ENCODE results near the gene MTARC1. TPM values are rescaled to one million over a fixed set of nuclear protein-coding genes. Genes with fewer than 3 reads are reported as not detected.

The MTARC1 gene
- total RNA-seq, 1 experiment from 2014 or later = 48.5 TPM

DNA sequence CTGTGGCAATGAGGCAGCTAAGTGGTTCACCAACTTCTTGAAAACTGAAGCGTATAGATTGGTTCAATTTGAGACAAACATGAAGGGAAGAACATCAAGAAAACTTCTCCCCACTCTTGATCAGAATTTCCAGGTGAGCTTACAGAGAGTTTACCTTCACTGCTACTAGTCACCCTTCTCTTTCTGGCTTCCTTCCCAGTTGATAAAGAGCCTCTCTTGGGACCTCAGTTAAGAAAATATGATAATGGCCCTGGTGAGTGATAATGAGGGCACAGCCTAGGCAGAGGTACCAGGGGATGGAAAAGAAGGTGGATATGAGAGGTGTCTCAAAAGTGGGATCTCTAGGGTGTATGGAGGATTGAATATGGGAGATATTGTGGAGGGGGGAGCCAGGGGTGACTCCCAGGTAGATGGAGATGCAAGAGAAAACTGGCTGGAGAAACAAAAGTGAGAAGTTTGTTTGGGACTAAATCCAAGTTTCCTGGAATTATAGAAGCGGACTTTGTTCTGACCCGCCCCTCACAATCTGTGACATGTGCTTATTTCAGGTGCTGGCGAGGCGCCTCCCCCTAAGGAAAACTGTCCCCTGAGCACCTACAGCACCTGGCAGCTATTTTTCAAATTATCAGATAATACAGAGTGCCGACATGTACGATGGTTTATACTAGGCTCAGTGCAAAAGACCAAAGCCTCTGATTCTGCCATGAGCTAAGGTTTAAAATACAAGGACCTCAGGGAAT is 24.9 kb upstream of the MTARC1 start:
- H3K79me2 ChIP-seq (ENCODE audit: low read length) = no peaks in the 10 kb centered on the region
- no peaks in the 10 kb centered on the region for H3K9me3 ChIP-seq (ENCODE audit: low read length)
- no peak overlapping the region for H3K9ac ChIP-seq (ENCODE audit: low read length)
- H3K36me3 ChIP-seq (ENCODE audit: low read depth, low read length) = peaks cover 8% of the 10 kb centered on the region; the same call in 1 of the 2 replicates
- intact Hi-C loops (cut with micrococcal nuclease) = no loop called here
- no peaks in the 10 kb centered on the region for H3K9me2 ChIP-seq (replicated peaks; ENCODE audit: low read length)
- H3F3A ChIP-seq (ENCODE audit: low read length, unreplicated experiment) = no peaks in the 10 kb centered on the region
- no peaks in the 10 kb centered on the region for H4K20me1 ChIP-seq (ENCODE audit: low read length)
- POLR2A ChIA-PET (ENCODE audit: unreplicated experiment) = interaction anchor here (0.5 kb wide), 1 partner anchor 11 kb away, joined by 3 read pairs; no protein-coding TSS in a partner anchor
- H3K27me3 ChIP-seq (ENCODE audit: low read length) = no peaks in the 10 kb centered on the region
- no peak for DNase-seq
- no TSS peak for BruUV-seq (replicated peaks)
- H3K27ac ChIP-seq (ENCODE audit: low read length) = no peak overlapping the region
- TF ChIP-seq CTCF (conservative IDR thresholded peaks at IDR 0.05; ENCODE audit: low read depth, low read length) = no peak
- no peak for TF ChIP-seq EZH2 (IDR thresholded peaks at IDR 0.05; ENCODE audit: low read length, unreplicated experiment)
- TF ChIP-seq EZH2phosphoT487 (IDR thresholded peaks at IDR 0.05; ENCODE audit: borderline replicate concordance, low read length) = no peak
- CTCF ChIA-PET = no interaction called here
- no peak for ATAC-seq
- no peak overlapping the region for H2AFZ ChIP-seq (ENCODE audit: low read length)
- no peak overlapping the region for H3K4me3 ChIP-seq (ENCODE audit: low read length)
- H3K4me1 ChIP-seq (ENCODE audit: insufficient read depth, low read length) = no peaks in the 10 kb centered on the region
- no peak overlapping the region for H3K4me2 ChIP-seq (ENCODE audit: low read length)

DNA sequence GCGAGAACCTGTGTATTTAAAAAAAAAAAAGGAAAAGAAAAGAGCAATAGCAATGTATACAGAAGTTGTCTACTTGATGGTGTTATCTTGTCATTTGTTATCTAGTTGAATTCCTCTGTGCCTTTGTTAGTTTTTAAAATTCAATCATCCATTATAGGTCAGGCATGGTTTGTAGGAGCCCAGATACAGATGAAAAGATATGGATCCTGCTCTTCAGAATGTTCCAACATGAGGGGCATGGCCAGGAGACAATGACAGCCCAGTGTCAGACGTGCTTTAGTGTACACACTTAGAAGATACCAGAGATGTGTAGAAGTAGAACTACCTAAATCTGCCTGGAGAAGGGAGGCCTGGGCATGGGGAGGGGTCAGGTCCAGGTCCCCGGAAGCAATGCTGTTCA is 22.0 kb upstream of the MTARC1 start:
- CTCF ChIA-PET = no interaction called here
- TF ChIP-seq EZH2 (IDR thresholded peaks at IDR 0.05; ENCODE audit: low read length, unreplicated experiment) (no peak), EZH2phosphoT487 (IDR thresholded peaks at IDR 0.05; ENCODE audit: borderline replicate concordance, low read length) (no peak), CTCF (conservative IDR thresholded peaks at IDR 0.05; ENCODE audit: low read depth, low read length) (no peak)

More for the DNA sequence above, 22.0 kb upstream of the MTARC1 start:
- Histone ChIP-seq H3K9me2 (replicated peaks; ENCODE audit: low read length) (no peaks in the 10 kb centered on the region), H3K36me3 (ENCODE audit: low read depth, low read length) (peaks cover 20% of the 10 kb centered on the region; the same call in 1 of the 2 replicates), H3K9me3 (ENCODE audit: low read length) (no peaks in the 10 kb centered on the region), H3K9ac (ENCODE audit: low read length) (no peak overlapping the region), H3K4me3 (ENCODE audit: low read length) (no peak overlapping the region), H4K20me1 (ENCODE audit: low read length) (no peaks in the 10 kb centered on the region), H3K79me2 (ENCODE audit: low read length) (no peaks in the 10 kb centered on the region), H3K4me1 (ENCODE audit: insufficient read depth, low read length) (no peaks in the 10 kb centered on the region), H2AFZ (ENCODE audit: low read length) (no peak overlapping the region), H3F3A (ENCODE audit: low read length, unreplicated experiment) (no peaks in the 10 kb centered on the region), H3K27ac (ENCODE audit: low read length) (no peak overlapping the region), H3K27me3 (ENCODE audit: low read length) (no peaks in the 10 kb centered on the region), H3K4me2 (ENCODE audit: low read length) (no peak overlapping the region)
- ATAC-seq (no peak), DNase-seq (no peak)
- BruUV-seq (replicated peaks) = no TSS peak
- intact Hi-C loops (cut with micrococcal nuclease) = no loop called here
- POLR2A ChIA-PET (ENCODE audit: unreplicated experiment) = no interaction called here

Data from PC-3 (cell line).